GM10266 (cell line): ENCODE data around the gene GPR17.

Experiments
- DNase-seq: peaks from one replicate; pipeline ENCODE4 v3.0.0; 2012; ENCODE audit errors: extremely low spot score
- CTCF ChIP-seq: IDR thresholded peaks from 2 replicates; pipeline ENCODE4 v1.5.1; 2012; ENCODE audit warnings: mild to moderate bottlenecking, low read depth; ENCODE audit not compliant: control insufficient read depth, insufficient read depth; ENCODE audit errors: missing control alignments

The GPR17 gene

GRCh38 chr2:127645395-127646291 lies at the start of gene GPR17:
TSS of gene GPR17 (plus strand) at chr2:127646153. CDS start at chr2:127650736, 4,583 bp downstream.
- no peak for TF ChIP-seq CTCF
- DNase-seq = no peak

GRCh38 chr2:127596311-127597045 lies 49.5 kb upstream of the GPR17 start:
- DNase-seq = no peak
- no peak for TF ChIP-seq CTCF

- no peak for DNase-seq
- no peak for TF ChIP-seq CTCF
Measured at GRCh38 chr2:127597046-127597983, 48.6 kb upstream of the GPR17 start.

GRCh38 chr2:127597984-127598380 lies 48.0 kb upstream of the GPR17 start:
- no peak for DNase-seq
- no peak for TF ChIP-seq CTCF

GRCh38 chr2:127598711-127599110 lies 47.2 kb upstream of the GPR17 start:
- no peak for DNase-seq
- TF ChIP-seq CTCF = no peak

- no peak for DNase-seq
- no peak for TF ChIP-seq CTCF
Measured at GRCh38 chr2:127599211-127599610, 46.7 kb upstream of the GPR17 start.
